NCI-H2227 (cell line): ENCODE data around the gene SYF2.

Experiments
- DNase-seq: peaks from one replicate; lab custom pipeline; 2025; ENCODE audit not compliant: unreplicated experiment; lab: John Stamatoyannopoulos, UW

Gene SYF2

GRCh38 chr1:25185409-25186160 is 46.7 kb downstream of the SYF2 start:
- DNase-seq = no peak

DNA sequence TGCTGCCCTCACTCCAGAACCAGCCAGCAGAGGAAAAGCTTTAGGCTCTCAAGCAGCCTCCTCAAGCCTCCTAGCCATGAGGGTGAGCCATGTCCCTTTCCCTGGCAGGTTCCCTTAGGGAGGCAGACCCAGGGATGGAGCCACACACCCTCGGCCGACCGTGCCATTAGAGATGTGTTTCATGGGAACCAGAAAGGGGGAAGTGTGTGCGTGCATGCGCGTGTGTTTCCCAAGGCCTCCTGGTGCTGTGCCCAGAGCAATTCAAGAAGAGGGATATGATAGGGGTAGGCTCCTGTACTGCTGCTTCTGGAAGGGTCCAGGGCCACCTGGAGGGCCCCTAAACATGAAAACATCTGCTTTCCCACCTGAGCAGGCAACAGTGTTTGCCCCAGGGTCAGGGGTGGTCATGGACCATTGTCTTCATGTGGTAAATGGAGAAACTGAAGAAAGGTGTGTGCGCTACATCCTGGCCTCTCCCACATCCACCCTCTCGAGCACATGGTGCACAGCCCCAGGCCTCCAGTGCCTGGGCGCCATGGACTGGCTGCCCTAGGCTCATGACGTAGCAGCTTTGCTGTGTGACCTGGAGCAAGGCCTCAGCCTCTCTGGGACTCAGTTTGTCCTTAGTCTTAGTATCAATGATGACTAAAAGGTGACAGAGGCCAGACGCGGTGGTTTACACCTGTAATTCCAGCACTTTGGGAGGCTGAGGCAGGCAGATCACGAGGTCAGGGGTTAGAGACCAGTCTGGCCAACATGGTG is 48.1 kb downstream of the SYF2 start:
- no peak for DNase-seq

DNA sequence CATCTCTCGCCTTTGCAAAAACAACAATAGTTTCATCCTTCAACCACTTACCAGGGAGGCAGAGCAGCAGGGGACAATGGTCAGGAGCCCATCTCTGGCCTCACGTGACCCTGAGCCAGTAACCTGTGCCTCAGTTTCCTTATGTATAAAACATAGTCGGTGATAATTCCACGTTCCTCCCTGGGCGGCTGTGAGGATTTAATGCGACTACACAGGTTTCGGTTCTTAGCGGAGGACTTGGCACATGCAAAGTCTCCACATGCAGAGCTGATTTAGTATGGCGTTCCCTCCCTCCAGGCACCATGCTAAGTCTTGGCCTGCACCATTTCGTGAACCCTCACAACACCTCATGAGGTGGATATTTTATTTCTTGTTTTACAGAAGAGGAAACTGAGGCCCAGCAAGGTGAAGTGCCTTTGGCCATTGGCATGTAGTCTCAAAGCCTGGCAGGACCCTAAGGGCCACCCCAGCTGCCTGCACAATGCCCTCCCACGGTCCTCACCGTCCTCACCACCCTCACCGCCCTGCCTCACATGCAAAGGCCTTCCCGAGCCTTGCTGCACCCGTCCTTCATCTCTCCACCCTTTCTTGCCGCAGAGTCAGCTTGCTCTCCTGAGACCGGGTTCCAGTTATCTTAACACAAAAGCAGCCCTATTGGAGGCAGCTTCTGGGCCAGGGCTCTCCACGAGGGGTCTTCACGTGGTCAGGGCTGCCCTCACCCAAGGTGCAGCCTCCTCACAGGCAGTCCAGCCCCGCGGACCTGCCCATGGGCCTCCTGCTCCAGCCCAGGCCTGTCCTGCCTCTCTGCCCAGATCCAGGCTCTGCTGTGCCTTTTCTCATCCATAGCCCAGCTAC is 48.9 kb downstream of the SYF2 start:
- no peak for DNase-seq

DNA sequence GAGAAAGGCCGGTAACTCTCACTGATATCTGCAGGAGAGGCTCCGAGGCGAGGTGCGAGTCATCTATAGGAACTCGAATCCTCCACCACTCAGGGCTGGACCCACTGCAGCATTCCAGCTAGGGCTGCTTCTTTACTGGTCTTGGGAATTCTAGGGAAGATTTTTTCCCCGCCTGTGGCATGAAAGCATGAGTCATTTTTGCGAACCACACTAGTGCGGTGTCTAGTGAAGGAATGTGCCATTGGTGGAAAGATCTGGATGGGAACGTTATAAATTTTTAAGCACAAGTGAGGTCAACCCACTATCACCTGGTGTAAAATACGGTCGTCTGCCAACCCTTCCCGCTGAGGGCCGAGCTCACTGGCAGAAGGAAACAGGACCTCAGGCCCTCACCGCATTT is 49.7 kb downstream of the SYF2 start:
- DNase-seq = no peak

DNA sequence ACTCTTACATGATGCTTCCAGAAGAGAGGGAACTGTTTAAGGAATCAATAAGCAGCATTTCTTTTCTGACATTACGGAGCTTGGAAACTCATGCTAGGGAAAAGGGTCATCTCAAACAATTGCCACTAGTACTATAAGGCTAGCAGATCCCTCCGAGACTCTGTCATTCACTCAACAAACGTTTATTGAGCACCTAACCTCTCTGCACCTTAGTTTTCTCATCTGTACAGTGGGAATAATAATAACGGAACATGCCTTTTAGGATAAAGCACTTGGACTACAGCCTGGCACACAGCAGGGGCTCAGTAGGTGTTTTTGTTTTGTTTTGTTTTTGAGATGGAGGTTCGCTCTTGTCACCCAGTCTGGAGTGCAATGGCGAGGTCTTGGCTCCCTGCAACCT is 51.3 kb downstream of the SYF2 start:
- DNase-seq = no peak

DNA sequence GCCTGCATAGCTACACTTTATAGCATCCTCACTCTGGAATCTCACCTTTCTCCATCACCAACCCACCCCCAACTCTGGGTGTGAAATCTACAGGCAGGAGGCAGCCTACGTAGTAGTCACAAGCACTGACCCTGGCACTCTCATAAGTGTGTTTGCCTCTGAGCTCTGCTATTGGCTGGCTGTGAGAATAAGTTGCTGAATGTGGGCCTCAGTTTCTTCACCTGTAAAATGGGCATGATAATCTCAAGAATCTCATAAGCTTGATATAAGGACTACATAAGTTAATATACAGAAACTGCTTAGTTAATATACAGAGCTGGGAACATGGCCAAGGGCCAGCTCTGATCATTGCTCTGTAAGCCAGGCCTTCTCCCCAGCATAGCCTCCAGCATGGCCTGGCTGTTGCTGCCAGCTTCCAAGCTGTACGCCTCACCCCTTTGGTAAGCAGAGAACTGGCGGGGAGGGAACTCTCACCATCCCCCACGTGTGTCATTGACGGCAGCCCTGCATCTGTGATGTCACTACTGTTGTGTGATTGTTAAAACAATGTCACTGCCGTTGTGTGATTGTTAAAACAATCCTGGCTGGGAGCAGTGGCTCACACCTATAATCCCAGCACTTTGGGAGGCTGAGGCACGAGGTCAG is 53.3 kb downstream of the SYF2 start:
- no peak for DNase-seq

DNA sequence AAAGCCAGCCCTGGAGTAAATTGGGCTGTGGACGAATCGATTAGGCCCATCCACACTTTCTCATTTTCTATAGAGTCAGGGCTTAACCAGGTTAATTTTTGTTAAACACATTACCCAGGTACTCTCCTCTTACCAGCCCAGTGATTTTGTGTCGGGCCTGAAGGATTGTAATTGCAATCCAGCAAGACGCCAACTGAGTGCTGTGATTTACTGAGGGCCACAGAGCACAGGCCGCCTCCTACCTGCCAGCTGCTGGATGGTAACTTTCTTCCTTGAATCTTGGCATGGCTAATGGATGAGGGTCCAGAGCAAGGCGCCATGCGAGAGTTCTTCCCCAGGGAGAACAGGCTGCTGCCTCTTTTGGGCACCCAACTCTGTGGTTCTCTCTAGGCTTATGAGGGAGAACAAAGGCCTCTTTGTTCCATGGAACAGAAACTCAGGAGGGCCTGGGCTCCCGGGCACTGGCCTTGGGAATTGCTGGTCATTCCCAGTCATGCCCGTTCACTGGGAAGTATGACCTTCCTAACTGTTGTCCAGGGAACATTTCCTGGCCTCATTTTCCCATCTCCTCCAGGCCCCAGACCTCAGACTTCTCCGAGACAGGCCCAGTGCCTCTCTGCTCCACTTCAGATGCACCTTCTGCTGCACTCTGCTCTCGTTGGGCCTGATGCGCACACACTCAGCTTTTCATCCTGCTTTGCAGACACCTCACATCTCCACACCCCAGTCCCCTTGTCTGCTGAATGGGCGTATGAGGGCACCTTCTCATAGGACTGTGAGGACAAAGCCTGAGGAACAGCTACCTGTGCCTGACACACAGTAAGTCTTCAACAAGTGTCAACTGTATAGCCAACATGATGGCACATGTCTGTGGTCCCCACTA is 57.3 kb downstream of the SYF2 start:
- no peak for DNase-seq

DNA sequence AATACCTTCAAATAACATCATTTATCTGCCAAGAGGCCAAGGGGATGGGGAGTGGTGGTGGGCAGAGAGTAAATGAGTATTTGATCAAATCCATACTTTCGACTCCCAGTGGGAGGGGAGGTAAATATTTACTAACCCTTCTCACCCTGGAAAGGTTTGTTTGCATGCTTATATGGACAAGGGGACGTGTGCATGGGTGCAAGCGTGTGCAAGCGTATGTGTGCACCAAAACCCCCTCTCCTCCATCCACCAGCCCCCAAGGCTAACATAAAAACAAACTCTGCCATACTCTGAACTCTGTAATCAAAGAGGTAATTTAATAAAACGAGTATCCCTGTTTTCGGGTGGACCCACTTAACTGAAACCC is 58.0 kb downstream of the SYF2 start:
- DNase-seq = no peak

- DNase-seq = no peak
Measured at GRCh38 chr1:25173809-25174340, 58.4 kb downstream of the SYF2 start.
